Right lobe of liver (tissue), 6 donors: ENCODE results near the gene MPZL2. TPM values are rescaled to one million over a fixed set of nuclear protein-coding genes. Genes with fewer than 3 reads are reported as not detected.

Experiments
- ATAC-seq, 4 donors: fragments of 200-7000 bp; cut with Tn5 transposase; one replicate each; pipeline ENCODE4 v1.9.1; 2020; ENCODE audit warnings: mild to moderate bottlenecking in 4 of 4, moderate library complexity in 4 of 4
- DNase-seq, 3 donors: peaks; one replicate each; pipeline ENCODE4 v3.0.0-alpha.2; 2020
- H3K27ac ChIP-seq, 3 donors: fragments of 200-600 bp; one replicate each; pipeline ENCODE4 v1.8.0; 2022
- H3K27me3 ChIP-seq, 2 donors: fragments of 200-600 bp; one replicate each; pipeline ENCODE4 v1.8.0; 2022
- H3K36me3 ChIP-seq, 4 donors: fragments of 200-600 bp; sonication (generic) in 1 of 4; one replicate each; pipeline versions ENCODE4 v1.5.1 to v1.8.0; 2017 to 2022; ENCODE audit warnings: control low read depth in 1 of 4
- H3K4me1 ChIP-seq, 4 donors: fragments of 200-600 bp; sonication (generic) in 1 of 4; one replicate each; pipeline versions ENCODE4 v1.5.1 to v1.8.0; 2017 to 2022; ENCODE audit warnings: control low read depth in 1 of 4
- H3K4me3 ChIP-seq, 3 donors: fragments of 200-600 bp; one replicate each; pipeline ENCODE4 v1.8.0; 2022
- H3K9me3 ChIP-seq, 4 donors: fragments of 200-600 bp; sonication (generic) in 1 of 4; one replicate each; pipeline versions ENCODE4 v1.5.1 to v1.8.0; 2017 to 2022; ENCODE audit warnings: control low read depth in 1 of 4
- POLR2A ChIP-seq: fragments of 450-650 bp; IDR thresholded peaks from one replicate; pipeline ENCODE4 v1.6.1; 2017; ENCODE audit warnings: antibody characterized with exemption, mild to moderate bottlenecking
- WGBS: methylation state at CpG from one replicate; pipeline ENCODE4 v1.1.6; 2018; ENCODE audit warnings: low coverage, low lambda C conversion rate; ENCODE audit not compliant: insufficient coverage; ENCODE audit errors: missing lambda C conversion rate; 5-methylcytosine and 5-hydroxymethylcytosine counted together
- intact Hi-C, 2 donors: fragments of 100-400 bp; cut with DNase I; formaldehyde crosslinking; loops; one replicate each; pipeline versions ENCODE4 v1.11.2 to v1.14.1; 2022
- total RNA-seq, 6 experiments: library from RNA; depleted of rRNA in 2 of 6; stranded (reverse); fragments of >200 nt in 2 of 6; fragmentation: NEBNext Ultra II Directional in 3 of 6; extraction: Animal tissue kit (Norgen Biotek cat#: 25700) in 3 of 6; gene quantifications; one replicate each; pipeline versions ENCODE4 v1.1.0 to v1.2.4, GENCODE V29; 2016 to 2023
- TF ChIP-seq, protein P1 (sequence below), 4 donors: fragments of 200-600 bp in 3 of 4; fragments of 450-650 bp in 1 of 4; IDR thresholded peaks; one replicate each; pipeline versions ENCODE4 v1.5.1 to v1.8.0; 2016 to 2022; ENCODE audit warnings: antibody characterized with exemption in 4 of 4, mild to moderate bottlenecking in 2 of 4
- donor health status: DM: no; HTN: yes; CAD: no.
- donor health status: DM: no; HTN: no; CAD: no.
- donor health status: DM: no; HTN: no; CAD: no.
- donor health status: DM: no; HTN: yes; CAD: no.
- donor health status: DM: no; HTN: yes; CAD: no.

Gene MPZL2
- total RNA-seq, 6 experiments from 2014 or later = 13.0 to 32.4 (median 21.2) TPM

DNA sequence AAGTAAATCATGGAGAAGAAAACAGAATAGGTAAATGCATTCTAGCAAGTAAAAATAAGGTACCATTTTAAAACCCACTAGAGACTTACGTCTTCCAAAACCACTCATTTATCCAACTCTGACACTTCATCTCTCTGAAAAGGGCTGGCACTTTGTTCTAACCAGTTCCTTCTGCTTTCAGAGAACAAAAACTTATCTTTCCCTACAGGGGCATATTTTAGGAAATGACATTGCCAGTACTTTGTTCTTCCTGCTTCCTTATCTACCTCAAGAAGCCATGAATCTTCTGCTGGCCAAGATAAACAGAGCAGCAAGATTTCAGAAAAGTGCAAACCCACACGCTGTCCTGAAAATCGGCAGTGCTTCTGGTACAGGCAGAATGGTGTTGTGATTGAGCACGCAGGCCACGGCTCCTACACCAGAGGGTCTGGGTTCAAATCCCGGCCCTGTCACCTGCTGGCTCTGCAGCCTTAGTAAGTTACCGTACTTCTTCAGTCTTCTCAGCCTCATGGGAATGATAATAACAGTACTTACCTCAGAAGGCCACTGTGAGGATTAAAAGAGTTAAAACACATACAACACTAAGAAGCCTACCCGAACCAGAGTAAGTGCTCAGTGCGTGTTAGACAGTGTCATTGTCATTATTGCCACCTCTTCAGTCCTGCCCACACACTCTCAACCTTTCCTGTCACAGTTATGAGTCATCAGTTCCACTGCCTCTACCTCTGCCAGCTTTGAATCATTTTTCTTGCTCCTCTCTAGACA is 22.9 kb downstream of the MPZL2 start:
- Histone ChIP-seq H3K27me3 (no peaks in the 10 kb centered on the region), H3K4me3 (no peak overlapping the region), H3K36me3 (no peaks in the 10 kb centered on the region), H3K9me3 (no peaks in the 10 kb centered on the region), H3K27ac (peak overlapping the region; percentile 28 to 73 (median 47)), H3K4me1 (peaks cover 0 to 35% (median 14%) of the 10 kb centered on the region in 4 donors)
- 21% methylated on average over 9 of the region's 9 CpGs for WGBS
- ATAC-seq (peak; percentile 72 to 81 (median 76)), DNase-seq (no peak)
- TF ChIP-seq, protein P1, sequence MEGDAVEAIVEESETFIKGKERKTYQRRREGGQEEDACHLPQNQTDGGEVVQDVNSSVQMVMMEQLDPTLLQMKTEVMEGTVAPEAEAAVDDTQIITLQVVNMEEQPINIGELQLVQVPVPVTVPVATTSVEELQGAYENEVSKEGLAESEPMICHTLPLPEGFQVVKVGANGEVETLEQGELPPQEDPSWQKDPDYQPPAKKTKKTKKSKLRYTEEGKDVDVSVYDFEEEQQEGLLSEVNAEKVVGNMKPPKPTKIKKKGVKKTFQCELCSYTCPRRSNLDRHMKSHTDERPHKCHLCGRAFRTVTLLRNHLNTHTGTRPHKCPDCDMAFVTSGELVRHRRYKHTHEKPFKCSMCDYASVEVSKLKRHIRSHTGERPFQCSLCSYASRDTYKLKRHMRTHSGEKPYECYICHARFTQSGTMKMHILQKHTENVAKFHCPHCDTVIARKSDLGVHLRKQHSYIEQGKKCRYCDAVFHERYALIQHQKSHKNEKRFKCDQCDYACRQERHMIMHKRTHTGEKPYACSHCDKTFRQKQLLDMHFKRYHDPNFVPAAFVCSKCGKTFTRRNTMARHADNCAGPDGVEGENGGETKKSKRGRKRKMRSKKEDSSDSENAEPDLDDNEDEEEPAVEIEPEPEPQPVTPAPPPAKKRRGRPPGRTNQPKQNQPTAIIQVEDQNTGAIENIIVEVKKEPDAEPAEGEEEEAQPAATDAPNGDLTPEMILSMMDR (IDR thresholded peaks at IDR 0.05) = no peak
- TF ChIP-seq POLR2A = peak; percentile 81
- intact Hi-C loops = no loop called here

GRCh38 chr11:118239509-118240205 is 24.4 kb downstream of the MPZL2 start:
- Histone ChIP-seq H3K27me3 (no peaks in the 10 kb centered on the region), H3K9me3 (no peaks in the 10 kb centered on the region), H3K36me3 (no peaks in the 10 kb centered on the region), H3K4me3 (no peak overlapping the region), H3K27ac (peak overlapping the region in 2 of 3 donors; percentile 7 to 42), H3K4me1 (peaks cover 0 to 35% (median 14%) of the 10 kb centered on the region in 4 donors)
- ATAC-seq = no peak
- intact Hi-C loops = no loop called here
- 53% methylated on average over 5 of the region's 5 CpGs for WGBS
- TF ChIP-seq POLR2A = no peak
- no peak for DNase-seq

- H3K4me1 ChIP-seq = peaks cover 0 to 35% (median 14%) of the 10 kb centered on the region in 4 donors
- DNase-seq = peak in 1 of 3 donors; percentile 59
- H3K27ac ChIP-seq = peak overlapping the region in 2 of 3 donors; percentile 7 to 42
- TF ChIP-seq, protein P1 (IDR thresholded peaks at IDR 0.05) = no peak
- TF ChIP-seq POLR2A = peak; percentile 66
- H3K27me3 ChIP-seq = no peaks in the 10 kb centered on the region
- H3K4me3 ChIP-seq = no peak overlapping the region
- WGBS = 0% methylated on average over 1 of the region's 1 CpG
- no peaks in the 10 kb centered on the region for H3K9me3 ChIP-seq
- ATAC-seq = peak; percentile 72 to 86 (median 78)
- no peaks in the 10 kb centered on the region for H3K36me3 ChIP-seq
- intact Hi-C loops = no loop called here
These were observed 25.2 kb downstream of the MPZL2 start for GRCh38 chr11:118238929-118239328.

GRCh38 chr11:118238421-118238820 is 25.7 kb downstream of the MPZL2 start:
- DNase-seq = no peak
- WGBS = 79% methylated on average over 2 of the region's 2 CpGs
- Histone ChIP-seq H3K36me3 (no peaks in the 10 kb centered on the region), H3K4me1 (peaks cover 0 to 35% (median 14%) of the 10 kb centered on the region in 4 donors), H3K27me3 (no peaks in the 10 kb centered on the region), H3K27ac (peak overlapping the region in 2 of 3 donors; percentile 7 to 42), H3K9me3 (no peaks in the 10 kb centered on the region), H3K4me3 (no peak overlapping the region)
- TF ChIP-seq, protein P1 (IDR thresholded peaks at IDR 0.05) = no peak
- peak in 2 of 4 donors; percentile 15 to 24 for ATAC-seq
- intact Hi-C loops = no loop called here

DNA sequence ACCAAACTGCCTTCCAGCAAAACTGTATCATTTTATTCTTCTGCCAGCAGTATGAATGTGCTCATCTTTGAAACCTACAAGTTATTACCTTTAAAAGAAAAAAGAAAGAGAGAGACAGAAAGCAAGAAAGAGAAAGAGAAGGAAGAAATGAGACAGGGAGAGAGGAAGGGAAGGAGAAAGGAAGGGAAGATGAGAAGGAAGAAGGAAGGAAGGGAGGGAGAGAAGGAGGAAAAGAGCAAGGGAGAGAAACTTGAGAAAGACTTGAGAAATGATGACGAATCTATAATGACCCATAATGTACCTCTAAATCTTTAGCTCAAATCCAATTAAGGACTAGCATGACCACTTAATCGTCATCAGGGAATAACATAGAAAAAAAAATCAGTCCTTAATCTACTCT is 27.9 kb downstream of the MPZL2 start:
- Histone ChIP-seq H3K27ac (no peak overlapping the region), H3K36me3 (no peaks in the 10 kb centered on the region), H3K27me3 (no peaks in the 10 kb centered on the region), H3K9me3 (no peaks in the 10 kb centered on the region), H3K4me1 (peaks cover 0 to 26% (median 12%) of the 10 kb centered on the region in 4 donors), H3K4me3 (no peak overlapping the region)
- TF ChIP-seq POLR2A = no peak
- TF ChIP-seq, protein P1 (IDR thresholded peaks at IDR 0.05) = no peak
- ATAC-seq = no peak
- DNase-seq = no peak
- 83% methylated on average over 2 of the region's 2 CpGs for WGBS
- intact Hi-C loops = no loop called here
